Right ventricle myocardium inferior (tissue), 1 donor: Measurements from ENCODE around the gene CTU1. TPM values are rescaled to one million over a fixed set of nuclear protein-coding genes. Genes with fewer than 3 reads are reported as not detected.

ENCODE experiments used
- ATAC-seq: fragments of 200-7000 bp; cut with Tn5 transposase; one replicate; pipeline ENCODE4 v1.9.1; 2020; ENCODE audit warnings: mild to moderate bottlenecking, moderate library complexity
- DNase-seq: peaks from one replicate; pipeline ENCODE4 v3.0.0; 2021; ENCODE audit errors: missing footprints
- intact Hi-C: fragments of 100-400 bp; cut with DNase I; formaldehyde crosslinking; loops from one replicate; pipeline ENCODE4 v1.11.0; 2022
- total RNA-seq: library from RNA; stranded (reverse); fragmentation: NEBNext Ultra II Directional; extraction: Animal tissue kit (Norgen Biotek cat#: 25700); gene quantifications from one replicate; pipeline ENCODE4 v1.2.1, GENCODE V29; 2021
- donor health status: DM: no; HTN: yes; CAD: no; lungs with severe emphysema.

CTU1 gene
- total RNA-seq, 1 donor from 2014 or later = 5.2 TPM

GRCh38 chr19:51114087-51114729 lies 6.0 kb upstream of the CTU1 start:
- intact Hi-C loops = no loop called here
- DNase-seq (no peak), ATAC-seq (no peak)

GRCh38 chr19:51111606-51112005 lies 3.4 kb upstream of the CTU1 start:
- intact Hi-C loops = no loop called here
- no peak for ATAC-seq
- DNase-seq = no peak

- ATAC-seq (no peak), DNase-seq (no peak)
- intact Hi-C loops = no loop called here
These were observed 2.4 kb upstream of the CTU1 start for GRCh38 chr19:51110666-51110971.

GRCh38 chr19:51108805-51109146 lies 567 bp upstream of the CTU1 start:
- intact Hi-C loops = no loop called here
- ATAC-seq (peak; percentile 66), DNase-seq (no peak)

GRCh38 chr19:51107406-51108065 lies 673 bp downstream of the CTU1 start:
- ATAC-seq (no peak), DNase-seq (no peak)
- intact Hi-C loops = no loop called here

GRCh38 chr19:51103926-51104341 lies 4.3 kb downstream of the CTU1 start:
- DNase-seq (no peak), ATAC-seq (no peak)
- intact Hi-C loops = no loop called here

- DNase-seq = no peak
- no peak for ATAC-seq
- intact Hi-C loops = no loop called here
These were observed 5.2 kb downstream of the CTU1 start for GRCh38 chr19:51102991-51103390.

- peak; percentile 25 for ATAC-seq
- intact Hi-C loops = no loop called here
- no peak for DNase-seq
These were observed 6.9 kb downstream of the CTU1 start for GRCh38 chr19:51101171-51101865.

- intact Hi-C loops = no loop called here
- no peak for ATAC-seq
- DNase-seq = no peak
These were observed 7.6 kb downstream of the CTU1 start for GRCh38 chr19:51100601-51101000.

- no peak for DNase-seq
- ATAC-seq = no peak
- intact Hi-C loops = no loop called here
These were observed 9.2 kb downstream of the CTU1 start for GRCh38 chr19:51099047-51099382.

GRCh38 chr19:51098365-51099046 lies 9.7 kb downstream of the CTU1 start:
- intact Hi-C loops = no loop called here
- DNase-seq (peak; percentile 91), ATAC-seq (peak; percentile 48)

- no peak for ATAC-seq
- no peak for DNase-seq
- intact Hi-C loops = no loop called here
These were observed 10.4 kb downstream of the CTU1 start for GRCh38 chr19:51097796-51098195.

GRCh38 chr19:51097166-51097738 lies 11.0 kb downstream of the CTU1 start:
- DNase-seq (peak; percentile 90), ATAC-seq (peak; percentile 49)
- intact Hi-C loops = no loop called here

GRCh38 chr19:51096473-51097165 lies 11.6 kb downstream of the CTU1 start:
- ATAC-seq = no peak
- intact Hi-C loops = no loop called here
- DNase-seq = no peak

- ATAC-seq (no peak), DNase-seq (no peak)
- intact Hi-C loops = loop anchor here (1.0 to 5.0 kb wide), 2 partner anchors 73 to 162 kb away; no protein-coding TSS in a partner anchor
These were observed 13.4 kb downstream of the CTU1 start for GRCh38 chr19:51094696-51095279.

GRCh38 chr19:51093510-51094345 lies 14.5 kb downstream of the CTU1 start:
- intact Hi-C loops = loop anchor here (1.0 to 5.0 kb wide), 2 partner anchors 72 to 161 kb away; no protein-coding TSS in a partner anchor
- ATAC-seq = no peak
- DNase-seq = no peak

- intact Hi-C loops = loop anchor here (5.0 kb wide), 1 partner anchor 161 kb away; no protein-coding TSS in a partner anchor
- ATAC-seq (no peak), DNase-seq (no peak)
These were observed 15.1 kb downstream of the CTU1 start for GRCh38 chr19:51093101-51093500.
